K562 (cell line): ENCODE measurements around the gene CSF2. TPM values are rescaled to one million over a fixed set of nuclear protein-coding genes. Genes with fewer than 3 reads are reported as not detected.

Experiments
- EGR1 ChIP-seq: fragments of 450-650 bp; conservative IDR thresholded peaks from 2 replicates; pipeline ENCODE4 v1.6.1; 2017; ENCODE audit warnings: mild to moderate bottlenecking
- FUS ChIP-seq: fragments of 200-400 bp; formaldehyde crosslinking; optimal IDR thresholded peaks from 2 replicates; pipeline ENCODE3; 2017; ENCODE audit warnings: low read depth, low read length
- GTF2A2 ChIP-seq: IDR thresholded peaks from 2 replicates; pipeline ENCODE4 v1.6.1; 2016; ENCODE audit warnings: mild to moderate bottlenecking, missing genetic modification characterization, missing compliant biosample characterization
- IRF2 ChIP-seq: sonication (generic); formaldehyde crosslinking; IDR thresholded peaks from 2 replicates; pipeline ENCODE4 v1.8.1; 2022; ENCODE audit warnings: mild to moderate bottlenecking, missing genetic modification reagents
- L3MBTL2 ChIP-seq: fragments of 450-650 bp; IDR thresholded peaks from 2 replicates; pipeline ENCODE4 v1.6.1; 2016; ENCODE audit warnings: mild to moderate bottlenecking, moderate library complexity
- PML ChIP-seq: IDR thresholded peaks from 2 replicates; pipeline ENCODE4 v1.6.1; 2012; ENCODE audit warnings: low read length, inconsistent platforms
- POLR2G ChIP-seq: fragments of 200-400 bp; formaldehyde crosslinking; IDR thresholded peaks from 2 replicates; pipeline ENCODE4 v1.6.1; 2017; ENCODE audit warnings: low read depth, mild to moderate bottlenecking, antibody characterized with exemption, low read length, moderate library complexity
- XRCC5 ChIP-seq: fragments of 200-400 bp; formaldehyde crosslinking; IDR thresholded peaks from 2 replicates; pipeline ENCODE4 v1.6.1; 2017; ENCODE audit warnings: low read depth, mild to moderate bottlenecking, low read length
- ZEB2 ChIP-seq: fragments of 450-650 bp; IDR thresholded peaks from 2 replicates; pipeline ENCODE4 v1.6.1; 2016
- ZNF354B ChIP-seq: fragments of 250-450 bp; sonication (Bioruptor Pico); IDR thresholded peaks from 2 replicates; pipeline ENCODE4 v1.4.0; 2020
- polyA plus RNA-seq, 8 experiments: library from polyadenylated mRNA; depleted of rRNA in 4 of 8; stranded (reverse) in 5 of 8; unstranded in 3 of 8; fragments of >200 nt; fragmentation: Nextera tagmentation in 2 of 8; fragmentation: Illumina TruSeq in 1 of 8; extraction: Ambion mirVana in 2 of 8; extraction: Trizol in 1 of 8; gene quantifications; 2 replicates each; pipeline versions ENCODE4 v1.2.1 to v1.2.3, GENCODE V29; 2011 to 2014; ENCODE audit warnings: inconsistent platforms in 1 of 8, missing spikeins in 1 of 8
- total RNA-seq, 7 experiments: library from RNA; depleted of rRNA in 6 of 7; stranded (reverse); fragments of >200 nt in 6 of 7; fragmentation: Illumina TruSeq in 2 of 7; extraction: Trizol in 2 of 7; gene quantifications; 2 replicates each; pipeline versions ENCODE4 v1.2.1 to v1.2.3, GENCODE V29; 2011 to 2021; ENCODE audit warnings: low replicate concordance in 1 of 7
- TF ChIP-seq, protein P1 (sequence below): fragments of 450-650 bp; formaldehyde crosslinking; conservative IDR thresholded peaks from 2 replicates; pipeline ENCODE4 v1.4.0; 2022; ENCODE audit warnings: mild to moderate bottlenecking, missing genetic modification characterization
- TF ChIP-seq, protein P2 (sequence below): sonication (generic); formaldehyde crosslinking; IDR thresholded peaks from 2 replicates; pipeline ENCODE4 v1.8.0; 2022; ENCODE audit warnings: mild to moderate bottlenecking, missing genetic modification reagents

CSF2 gene
- total and polyA plus RNA-seq, 9 of the 15 experiments (the other 6 are each of a cell fraction or from before 2014, with no cell fraction given) = 0.25 to 0.29 TPM; not detected in 7

DNA sequence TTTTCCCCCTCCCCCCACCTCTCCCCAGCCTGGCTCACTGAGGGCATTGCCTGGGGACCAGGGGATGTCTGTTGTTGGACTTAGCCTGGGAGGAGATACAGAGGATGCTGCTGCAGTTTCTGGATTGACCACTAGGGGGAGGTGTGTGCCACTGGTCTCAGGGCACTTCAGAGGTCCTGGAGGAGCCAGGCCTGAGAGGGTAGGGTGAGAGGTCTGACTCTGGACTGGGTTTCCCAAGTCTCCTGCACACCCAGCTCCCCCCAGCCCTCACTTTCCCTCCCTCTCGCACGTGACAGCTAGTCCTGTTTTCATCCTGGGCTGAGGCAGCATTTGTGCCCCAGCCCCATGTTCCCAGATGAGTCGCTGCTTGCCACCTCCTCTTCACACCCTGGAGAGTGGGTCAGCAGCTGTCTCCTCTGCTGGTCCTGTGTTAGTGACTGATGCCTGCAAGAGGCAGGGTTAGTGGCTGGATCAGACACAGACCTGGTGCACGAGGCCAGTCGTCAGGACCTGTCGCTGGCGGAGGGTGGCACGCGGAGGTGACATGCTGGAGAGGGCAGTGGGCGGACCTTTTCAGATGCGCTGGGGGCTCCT, 8.8 kb upstream of the CSF2 start (continued):
- TF ChIP-seq FUS (no peak), XRCC5 (0 out of 2 replicates have a peak, but pooled peaks have one; percentile 72), EGR1 (no peak; the same call in 1 of the 2 replicates), L3MBTL2 (peak; percentile 5; the same call in 1 of the 2 replicates), GTF2A2 (tag) (no peak), ZNF354B (no peak), ZEB2 (no peak), PML (no peak), POLR2G (no peak), IRF2 (no peak)
- TF ChIP-seq, protein P1, sequence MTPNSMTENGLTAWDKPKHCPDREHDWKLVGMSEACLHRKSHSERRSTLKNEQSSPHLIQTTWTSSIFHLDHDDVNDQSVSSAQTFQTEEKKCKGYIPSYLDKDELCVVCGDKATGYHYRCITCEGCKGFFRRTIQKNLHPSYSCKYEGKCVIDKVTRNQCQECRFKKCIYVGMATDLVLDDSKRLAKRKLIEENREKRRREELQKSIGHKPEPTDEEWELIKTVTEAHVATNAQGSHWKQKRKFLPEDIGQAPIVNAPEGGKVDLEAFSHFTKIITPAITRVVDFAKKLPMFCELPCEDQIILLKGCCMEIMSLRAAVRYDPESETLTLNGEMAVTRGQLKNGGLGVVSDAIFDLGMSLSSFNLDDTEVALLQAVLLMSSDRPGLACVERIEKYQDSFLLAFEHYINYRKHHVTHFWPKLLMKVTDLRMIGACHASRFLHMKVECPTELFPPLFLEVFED = no peak
- TF ChIP-seq, protein P2, sequence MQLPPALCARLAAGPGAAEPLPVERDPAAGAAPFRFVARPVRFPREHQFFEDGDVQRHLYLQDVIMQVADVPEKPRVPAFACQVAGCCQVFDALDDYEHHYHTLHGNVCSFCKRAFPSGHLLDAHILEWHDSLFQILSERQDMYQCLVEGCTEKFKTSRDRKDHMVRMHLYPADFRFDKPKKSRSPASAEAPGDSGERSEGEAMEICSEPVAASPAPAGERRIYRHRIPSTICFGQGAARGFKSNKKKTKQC (CRISPR knock-in tag) = no peak
- TF ChIP-seq, all 486 proteins: peak for 34
